GM19043 (cell line): ENCODE measurements around the gene LIN7A.

Experiments
- ATAC-seq: cut with Tn5 transposase; IDR thresholded peaks from one replicate; pipeline ENCODE4 v1.9.1; 2021; ENCODE audit warnings: low read depth; ENCODE audit not compliant: unreplicated experiment

The LIN7A gene

GRCh38 chr12:80766897-80767296 is 170.8 kb downstream of the LIN7A start:
- peak; percentile 87 for ATAC-seq

GRCh38 chr12:80766210-80766609 is 171.5 kb downstream of the LIN7A start:
- ATAC-seq, result no peak

- no peak for ATAC-seq
Measured at GRCh38 chr12:80763874-80764273, 173.9 kb downstream of the LIN7A start.

- no peak for ATAC-seq
Measured at GRCh38 chr12:80761838-80762237, 175.9 kb downstream of the LIN7A start.

- ATAC-seq, result no peak
Measured at GRCh38 chr12:80756875-80757274, 180.9 kb downstream of the LIN7A start.

GRCh38 chr12:80754274-80754673 is 183.5 kb downstream of the LIN7A start:
- ATAC-seq, result no peak

GRCh38 chr12:80752464-80752863 is 185.3 kb downstream of the LIN7A start:
- ATAC-seq, result no peak

GRCh38 chr12:80749456-80749855 is 188.3 kb downstream of the LIN7A start:
- ATAC-seq, result no peak

GRCh38 chr12:80747800-80748199 is 189.9 kb downstream of the LIN7A start:
- ATAC-seq, result no peak

- ATAC-seq, result no peak
Measured at GRCh38 chr12:80745851-80746505, 191.8 kb downstream of the LIN7A start.
